Mesenchymal stem cell (in vitro differentiated cells and primary cell): Measurements from ENCODE around the gene KDM3A.

ENCODE experiments used
- DNase-seq: peaks from one replicate; pipeline ENCODE4 v3.0.0-alpha.2; 2013
- H2AFZ ChIP-seq: one replicate; pipeline ENCODE4 v1.6.1; 2013; ENCODE audit warnings: low read depth, mild to moderate bottlenecking, control low read depth, inconsistent platforms, low read length, moderate library complexity
- H2AK5ac ChIP-seq: 2 replicates; pipeline ENCODE4 v1.6.1; 2013; ENCODE audit warnings: low read length, moderate library complexity, mild to moderate bottlenecking, inconsistent platforms; ENCODE audit not compliant: severe bottlenecking
- H2BK120ac ChIP-seq: one replicate; pipeline ENCODE4 v1.6.1; 2013; ENCODE audit warnings: low read depth, mild to moderate bottlenecking, inconsistent platforms, low read length, moderate library complexity
- H2BK12ac ChIP-seq, 2 experiments: one replicate each; pipeline ENCODE4 v1.6.1; 2013; ENCODE audit warnings: inconsistent platforms in 2 of 2, low read length in 2 of 2, mild to moderate bottlenecking in 2 of 2, moderate library complexity in 2 of 2, control low read depth in 1 of 2
- H2BK15ac ChIP-seq: one replicate; pipeline ENCODE4 v1.6.1; 2013; ENCODE audit warnings: mild to moderate bottlenecking, low read depth, inconsistent platforms; ENCODE audit not compliant: poor library complexity, severe bottlenecking
- H2BK5ac ChIP-seq: 2 replicates; pipeline ENCODE4 v1.6.1; 2013; ENCODE audit warnings: low read depth, mild to moderate bottlenecking, low read length, control low read depth, inconsistent platforms; ENCODE audit not compliant: poor library complexity, severe bottlenecking
- H3K14ac ChIP-seq, 2 experiments: one replicate each; pipeline ENCODE4 v1.6.1; 2013; ENCODE audit warnings: inconsistent platforms in 2 of 2, low read length in 2 of 2, control low read depth in 1 of 2, mild to moderate bottlenecking in 1 of 2, moderate library complexity in 1 of 2
- H3K18ac ChIP-seq, 2 experiments: one replicate each; pipeline ENCODE4 v1.6.1; 2013; ENCODE audit warnings: inconsistent platforms in 2 of 2, low read length in 2 of 2, control low read depth in 1 of 2, low read depth in 1 of 2, mild to moderate bottlenecking in 1 of 2
- H3K23ac ChIP-seq, 2 experiments: one replicate each; pipeline ENCODE4 v1.6.1; 2013; ENCODE audit warnings: inconsistent platforms in 2 of 2, low read length in 2 of 2, mild to moderate bottlenecking in 2 of 2, moderate library complexity in 2 of 2, control low read depth in 1 of 2
- H3K27ac ChIP-seq: 2 replicates; pipeline ENCODE4 v1.5.1; 2013; ENCODE audit warnings: mild to moderate bottlenecking, moderate library complexity, low read length, control low read depth, inconsistent platforms; ENCODE audit not compliant: poor library complexity, severe bottlenecking
- H3K27me3 ChIP-seq, 2 experiments: 2 replicates each; pipeline versions ENCODE4 v1.6.1 to v1.7.0; 2013; ENCODE audit warnings: low read length in 2 of 2, mild to moderate bottlenecking in 2 of 2, moderate library complexity in 2 of 2, control low read depth in 1 of 2, inconsistent platforms in 1 of 2; ENCODE audit not compliant: control insufficient read depth in 1 of 2, insufficient read depth in 1 of 2
- H3K36me3 ChIP-seq, 2 experiments: 2 replicates each; pipeline versions ENCODE4 v1.6.1 to v1.7.0; 2013; ENCODE audit warnings: low read length in 2 of 2, control low read depth in 1 of 2, inconsistent platforms in 1 of 2, low read depth in 1 of 2, mild to moderate bottlenecking in 1 of 2; ENCODE audit not compliant: insufficient read depth in 2 of 2, control insufficient read depth in 1 of 2
- H3K4ac ChIP-seq, 2 experiments: one replicate each; pipeline ENCODE4 v1.6.1; 2013; ENCODE audit warnings: inconsistent platforms in 2 of 2, low read length in 2 of 2, mild to moderate bottlenecking in 2 of 2, moderate library complexity in 2 of 2, control low read depth in 1 of 2, low read depth in 1 of 2
- H3K4me1 ChIP-seq: 2 replicates; pipeline ENCODE4 v1.6.1; 2013; ENCODE audit warnings: low read depth, low read length, control low read depth; ENCODE audit not compliant: control insufficient read depth, insufficient read depth
- H3K4me2 ChIP-seq: 2 replicates; pipeline ENCODE4 v1.6.1; 2013; ENCODE audit warnings: low read length, mild to moderate bottlenecking, inconsistent platforms; ENCODE audit not compliant: poor library complexity, severe bottlenecking
- H3K4me3 ChIP-seq, 2 experiments: 2 replicates each; pipeline versions ENCODE4 v1.5.1 to v1.7.0; 2013; ENCODE audit warnings: low read length in 2 of 2, mild to moderate bottlenecking in 2 of 2, control low read depth in 1 of 2, low read depth in 1 of 2; ENCODE audit not compliant: insufficient read depth in 1 of 2
- H3K79me1 ChIP-seq: replicated peaks from 2 replicates; pipeline ENCODE4 v1.6.1; 2013; ENCODE audit warnings: mild to moderate bottlenecking, control low read depth, low read length, inconsistent platforms; ENCODE audit not compliant: poor library complexity, severe bottlenecking
- H3K9ac ChIP-seq: 2 replicates; pipeline ENCODE4 v1.7.0; 2013; ENCODE audit warnings: mild to moderate bottlenecking, low read length, moderate library complexity
- H3K9me3 ChIP-seq: 2 replicates; pipeline ENCODE4 v1.7.0; 2013; ENCODE audit warnings: mild to moderate bottlenecking, low read length; ENCODE audit not compliant: control insufficient read depth
- H4K8ac ChIP-seq: one replicate; pipeline ENCODE4 v1.6.1; 2013; ENCODE audit warnings: inconsistent platforms, mild to moderate bottlenecking, low read length, moderate library complexity
- H4K91ac ChIP-seq: one replicate; pipeline ENCODE4 v1.6.1; 2013; ENCODE audit warnings: mild to moderate bottlenecking, low read length, inconsistent platforms
- WGBS: methylation state at CpG from one replicate; pipeline ENCODE4 v1.1.7; 2013; ENCODE audit warnings: mixed read lengths; 5-methylcytosine and 5-hydroxymethylcytosine counted together

The KDM3A gene

GRCh38 chr2:86484385-86484784 is 43.2 kb downstream of the KDM3A start:
- H2BK12ac ChIP-seq, result no peak overlapping the region
- H3K36me3 ChIP-seq, result peaks cover 31 to 100% of the 10 kb centered on the region in 2 experiments
- H3K4ac ChIP-seq, result no peak overlapping the region
- no peak overlapping the region for H2AFZ ChIP-seq
- 100% methylated on average over 3 of the region's 3 CpGs for WGBS
- H3K27ac ChIP-seq, result no peak overlapping the region
- no peak overlapping the region for H3K14ac ChIP-seq
- no peak overlapping the region for H4K8ac ChIP-seq
- no peak overlapping the region for H3K18ac ChIP-seq
- H4K91ac ChIP-seq, result no peak overlapping the region
- no peaks in the 10 kb centered on the region for H3K4me1 ChIP-seq
- H2AK5ac ChIP-seq, result no peak overlapping the region
- H2BK5ac ChIP-seq, result no peak overlapping the region
- H3K4me3 ChIP-seq, result no peak overlapping the region
- H3K23ac ChIP-seq, result no peak overlapping the region
- H3K9ac ChIP-seq, result no peak overlapping the region
- H2BK120ac ChIP-seq, result no peak overlapping the region
- DNase-seq, result no peak
- no peaks in the 10 kb centered on the region for H3K9me3 ChIP-seq
- H3K4me2 ChIP-seq, result no peak overlapping the region
- no peak overlapping the region for H2BK15ac ChIP-seq
- H3K79me1 ChIP-seq, result peaks cover 20% of the 10 kb centered on the region
- H3K27me3 ChIP-seq, result no peaks in the 10 kb centered on the region

GRCh38 chr2:86485103-86485502 is 43.9 kb downstream of the KDM3A start:
- H2BK120ac ChIP-seq, result no peak overlapping the region

GRCh38 chr2:86485802-86486201 is 44.6 kb downstream of the KDM3A start:
- Histone ChIP-seq H2BK120ac (no peak overlapping the region), H2BK5ac (no peak overlapping the region), H3K4ac (no peak overlapping the region), H3K4me3 (no peak overlapping the region), H2BK15ac (no peak overlapping the region), H3K4me1 (no peaks in the 10 kb centered on the region), H3K4me2 (no peak overlapping the region), H3K36me3 (peaks cover 27 to 100% of the 10 kb centered on the region in 2 experiments), H3K23ac (no peak overlapping the region), H3K18ac (no peak overlapping the region), H2BK12ac (no peak overlapping the region), H3K14ac (no peak overlapping the region), H3K9me3 (no peaks in the 10 kb centered on the region), H2AK5ac (no peak overlapping the region), H2AFZ (no peak overlapping the region), H3K79me1 (peaks cover 18% of the 10 kb centered on the region), H3K27me3 (no peaks in the 10 kb centered on the region), H3K9ac (no peak overlapping the region), H4K8ac (no peak overlapping the region), H3K27ac (no peak overlapping the region), H4K91ac (no peak overlapping the region)
- WGBS, result 100% methylated on average over 1 of the region's 3 CpGs
- DNase-seq, result no peak

More at GRCh38 chr2:86485103-86485502, 43.9 kb downstream of the KDM3A start:
- Histone ChIP-seq H3K4ac (no peak overlapping the region), H3K18ac (no peak overlapping the region), H3K9me3 (no peaks in the 10 kb centered on the region), H2AK5ac (no peak overlapping the region), H2AFZ (no peak overlapping the region), H3K36me3 (peaks cover 29 to 100% of the 10 kb centered on the region in 2 experiments), H4K8ac (no peak overlapping the region), H2BK15ac (no peak overlapping the region), H3K23ac (no peak overlapping the region), H3K9ac (no peak overlapping the region), H3K14ac (no peak overlapping the region), H3K4me1 (no peaks in the 10 kb centered on the region), H2BK5ac (no peak overlapping the region), H3K79me1 (peaks cover 20% of the 10 kb centered on the region), H2BK12ac (no peak overlapping the region), H3K27ac (no peak overlapping the region), H4K91ac (no peak overlapping the region), H3K27me3 (no peaks in the 10 kb centered on the region), H3K4me2 (no peak overlapping the region), H3K4me3 (no peak overlapping the region)
- peak; percentile 29 for DNase-seq

GRCh38 chr2:86487062-86487461 is 45.9 kb downstream of the KDM3A start:
- no peak overlapping the region for H3K18ac ChIP-seq
- no peaks in the 10 kb centered on the region for H3K27me3 ChIP-seq
- no peaks in the 10 kb centered on the region for H3K9me3 ChIP-seq
- peaks cover 19% of the 10 kb centered on the region for H3K79me1 ChIP-seq
- H2AFZ ChIP-seq, result no peak overlapping the region
- no peak overlapping the region for H2BK120ac ChIP-seq
- H3K4me1 ChIP-seq, result no peaks in the 10 kb centered on the region
- no peak overlapping the region for H2BK5ac ChIP-seq
- H2BK15ac ChIP-seq, result no peak overlapping the region
- 100% methylated on average over 2 of the region's 2 CpGs for WGBS
- H3K14ac ChIP-seq, result no peak overlapping the region
- no peak overlapping the region for H2BK12ac ChIP-seq
- H4K91ac ChIP-seq, result no peak overlapping the region
- H3K23ac ChIP-seq, result no peak overlapping the region
- no peak overlapping the region for H4K8ac ChIP-seq
- no peak overlapping the region for H2AK5ac ChIP-seq
- H3K4me2 ChIP-seq, result no peak overlapping the region
- H3K4ac ChIP-seq, result no peak overlapping the region
- peaks cover 30 to 100% of the 10 kb centered on the region in 2 experiments for H3K36me3 ChIP-seq
- H3K27ac ChIP-seq, result no peak overlapping the region
- H3K9ac ChIP-seq, result no peak overlapping the region
- no peak for DNase-seq
- no peak overlapping the region for H3K4me3 ChIP-seq
